CD4-positive, alpha-beta T cell treated with Interleukin-6 at 100 ng/mL for 8 hours (primary cell): ENCODE data around the gene GTPBP3.

Experiments used
- DNase-seq: peaks from one replicate; pipeline ENCODE4 v3.0.0-alpha.2; 2020; ENCODE audit warnings: mixed read lengths, low spot score

The GTPBP3 gene

GRCh38 chr19:17309198-17309964, 28.0 kb upstream of the GTPBP3 start, which contains the start of gene DDA1:
Gene DDA1 (plus strand): TSS chr19:17309563. CDS start chr19:17309655, 92 bp downstream.
- peak; percentile 100 for DNase-seq

GRCh38 chr19:17309965-17310461, 27.3 kb upstream of the GTPBP3 start:
- no peak for DNase-seq

- no peak for DNase-seq
Measured at GRCh38 chr19:17311455-17312188, 25.7 kb upstream of the GTPBP3 start.

- DNase-seq, result no peak
Measured at GRCh38 chr19:17312189-17313113, 24.9 kb upstream of the GTPBP3 start.

GRCh38 chr19:17314007-17314593, 23.3 kb upstream of the GTPBP3 start:
- no peak for DNase-seq

- DNase-seq, result no peak
Measured at GRCh38 chr19:17318966-17319365, 18.4 kb upstream of the GTPBP3 start.

- DNase-seq, result no peak
Measured at GRCh38 chr19:17319473-17320238, 17.7 kb upstream of the GTPBP3 start.

GRCh38 chr19:17320435-17320834, 16.9 kb upstream of the GTPBP3 start:
- no peak for DNase-seq

GRCh38 chr19:17321655-17322489, 15.5 kb upstream of the GTPBP3 start:
- no peak for DNase-seq

- DNase-seq, result no peak
Measured at GRCh38 chr19:17322854-17323253, 14.5 kb upstream of the GTPBP3 start.

GRCh38 chr19:17323300-17323963, 13.9 kb upstream of the GTPBP3 start:
- no peak for DNase-seq

GRCh38 chr19:17323964-17324332, 13.4 kb upstream of the GTPBP3 start:
- DNase-seq, result no peak

GRCh38 chr19:17324357-17325114, 12.8 kb upstream of the GTPBP3 start:
- DNase-seq, result no peak

GRCh38 chr19:17325133-17325532, 12.2 kb upstream of the GTPBP3 start:
- DNase-seq, result no peak

- no peak for DNase-seq
Measured at GRCh38 chr19:17325881-17326594, 11.3 kb upstream of the GTPBP3 start.

GRCh38 chr19:17326595-17326966, 10.8 kb upstream of the GTPBP3 start:
- no peak for DNase-seq

- no peak for DNase-seq
Measured at GRCh38 chr19:17327068-17327653, 10.2 kb upstream of the GTPBP3 start.
